GM08714 (cell line): ENCODE data around the gene EXOC3L1.

Experiments
- H3K4me3 ChIP-seq: fragments of 200-500 bp; sonication (Bioruptor generic); 2 replicates; pipeline ENCODE4 v1.5.1; 2014; ENCODE audit warnings: mild to moderate bottlenecking, low read length, inconsistent platforms
- ZNF274 ChIP-seq: IDR thresholded peaks from 2 replicates; pipeline ENCODE4 v1.6.1; 2012; ENCODE audit warnings: mild to moderate bottlenecking, low read depth, low read length

EXOC3L1 gene, protein sequence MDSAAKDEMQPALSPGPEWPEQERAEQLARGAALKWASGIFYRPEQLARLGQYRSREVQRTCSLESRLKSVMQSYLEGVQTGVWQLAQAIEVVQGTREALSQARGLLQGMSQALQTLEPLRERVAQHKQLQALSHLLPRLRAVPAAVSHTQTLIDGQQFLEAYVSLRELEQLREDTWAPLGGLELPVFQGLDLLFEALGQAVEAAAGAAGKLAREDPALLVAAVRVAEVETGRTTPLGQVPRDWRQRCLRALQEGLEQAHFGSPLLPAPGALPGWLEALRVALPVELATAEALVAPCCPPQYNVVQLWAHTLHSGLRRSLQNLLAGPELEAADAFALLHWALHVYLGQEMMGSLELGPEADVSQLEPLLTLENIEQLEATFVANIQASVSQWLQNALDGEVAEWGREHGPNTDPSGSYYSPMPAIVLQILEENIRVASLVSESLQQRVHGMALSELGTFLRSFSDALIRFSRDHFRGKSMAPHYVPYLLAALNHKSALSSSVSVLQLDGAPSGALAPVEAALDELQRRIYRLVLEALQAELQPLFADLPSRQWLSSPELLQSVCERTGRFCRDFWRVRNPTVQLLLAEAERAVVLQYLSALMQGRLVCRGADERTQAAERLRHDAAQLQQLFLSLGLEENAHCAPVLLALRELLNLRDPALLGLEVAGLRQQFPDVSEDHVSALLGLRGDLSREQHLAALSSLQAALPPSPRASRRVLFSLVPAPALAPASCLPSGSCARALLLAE

GRCh38 chr16:67190041-67190440 lies at the start of gene EXOC3L1:
TSS of gene EXOC3L1 (minus strand) at chr16:67190136. CDS start at chr16:67189676, 460 bp downstream.
- H3K4me3 ChIP-seq: no peak within 1 kb of the TSS
- TF ChIP-seq ZNF274: no peak

DNA sequence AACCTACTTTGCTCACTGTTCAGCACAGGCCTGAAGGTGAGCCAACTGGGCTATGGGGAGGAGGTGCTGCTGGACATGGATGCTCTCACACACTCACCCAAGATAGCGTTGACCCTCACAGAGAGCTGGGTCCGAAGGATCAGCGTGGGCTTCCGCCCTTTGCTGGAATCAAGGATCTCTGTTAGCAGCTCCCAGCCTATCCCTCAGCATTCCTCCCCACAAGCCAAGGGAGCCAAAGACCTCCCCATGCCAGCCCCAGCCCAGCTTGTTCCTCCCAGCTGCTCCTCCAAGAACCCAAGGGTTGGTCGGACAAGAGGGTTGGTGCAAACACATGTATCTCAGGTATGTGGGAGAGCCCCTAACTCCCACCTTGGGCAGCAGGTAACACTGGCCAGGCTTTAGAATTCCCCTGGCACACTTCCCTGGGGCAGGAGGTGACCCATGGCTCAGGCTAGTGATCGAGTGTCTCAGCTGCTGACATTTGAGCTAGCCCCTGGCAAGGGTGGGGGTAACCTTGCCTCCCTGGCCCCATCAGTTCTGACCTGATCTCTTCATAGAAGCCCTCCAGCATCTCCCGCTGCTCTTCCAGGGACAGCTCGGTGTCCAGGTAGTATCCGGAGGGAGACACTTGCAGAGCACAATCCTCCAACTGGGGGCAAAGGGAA lies 49.0 kb upstream of the EXOC3L1 start:
- no peak for TF ChIP-seq ZNF274

GRCh38 chr16:67238278-67238575 lies 48.3 kb upstream of the EXOC3L1 start:
- TF ChIP-seq ZNF274: no peak
- H3K4me3 ChIP-seq: no peak overlapping the region

More for the DNA sequence above, 49.0 kb upstream of the EXOC3L1 start:
- no peak overlapping the region for H3K4me3 ChIP-seq

DNA sequence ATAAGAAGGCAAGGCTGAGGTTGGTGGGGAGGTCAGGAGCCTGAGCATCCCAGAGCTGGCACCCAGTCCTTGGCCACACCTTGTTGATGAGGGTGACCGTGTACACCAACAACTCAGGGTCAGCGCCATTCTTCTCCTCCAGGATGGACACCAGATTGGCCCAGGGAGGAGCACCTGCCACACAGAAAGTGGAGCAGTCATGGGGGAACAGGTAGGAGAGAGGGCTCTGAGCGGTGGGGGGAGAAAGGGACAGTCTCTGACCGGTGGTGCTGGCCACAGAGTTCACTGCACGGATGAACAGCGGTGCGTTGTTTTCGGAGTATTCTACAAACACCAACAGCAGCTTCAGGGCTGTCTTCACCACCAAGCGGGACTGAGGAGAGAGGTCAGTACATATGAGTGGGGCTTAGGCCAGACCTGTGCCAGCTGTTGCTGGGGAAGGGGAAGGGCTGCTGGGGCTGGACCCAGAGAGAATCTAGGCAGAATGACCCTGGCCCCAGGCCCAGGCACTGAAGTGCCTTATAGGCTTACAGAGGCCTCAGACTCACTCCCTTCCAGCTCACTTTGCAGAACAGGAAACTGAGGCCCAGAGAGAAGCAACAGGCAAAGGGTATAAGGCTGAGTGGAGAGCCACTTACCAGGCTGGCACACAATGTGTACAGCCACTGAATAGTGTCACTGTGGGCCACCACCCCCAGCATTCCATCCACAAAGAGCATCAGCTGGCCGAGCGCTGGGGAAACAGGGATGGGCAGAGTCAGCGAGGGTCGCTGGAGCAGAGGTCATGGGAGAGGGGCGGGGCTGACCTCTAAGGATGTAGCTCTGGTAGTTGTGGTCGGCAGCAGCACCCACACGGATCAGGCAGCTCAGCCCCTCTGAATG lies 47.7 kb upstream of the EXOC3L1 start:
- TF ChIP-seq ZNF274: no peak
- no peak overlapping the region for H3K4me3 ChIP-seq

GRCh38 chr16:67236563-67237395 lies 46.8 kb upstream of the EXOC3L1 start:
- no peak for TF ChIP-seq ZNF274

GRCh38 chr16:67235816-67236562 lies 46.1 kb upstream of the EXOC3L1 start:
- H3K4me3 ChIP-seq: no peak overlapping the region
- TF ChIP-seq ZNF274: no peak

More at GRCh38 chr16:67236563-67237395, 46.8 kb upstream of the EXOC3L1 start:
- H3K4me3 ChIP-seq: no peak overlapping the region

GRCh38 chr16:67234180-67234597 lies 44.3 kb upstream of the EXOC3L1 start:
- H3K4me3 ChIP-seq: no peak overlapping the region
- no peak for TF ChIP-seq ZNF274

DNA sequence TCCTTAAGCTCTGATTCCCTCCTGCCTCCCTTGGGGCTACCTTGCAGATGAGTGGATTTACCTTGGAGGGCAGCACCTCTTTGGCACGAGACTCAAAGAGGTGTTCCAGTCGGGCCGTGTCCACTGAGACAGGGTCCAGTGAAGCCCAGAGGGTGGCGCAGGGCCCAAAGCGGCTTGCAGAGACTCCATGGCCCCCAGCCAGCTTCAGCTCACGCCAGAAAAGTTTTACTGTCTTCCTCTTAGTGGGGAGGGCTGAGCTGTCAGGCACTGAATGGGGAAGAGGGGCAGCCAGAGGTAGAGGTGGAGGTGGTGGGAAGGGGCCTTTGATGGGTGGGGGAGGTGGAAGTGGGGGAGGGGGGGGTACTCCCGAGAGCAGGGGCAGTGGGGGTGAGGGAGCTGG lies 43.7 kb upstream of the EXOC3L1 start:
- H3K4me3 ChIP-seq: no peak overlapping the region
- TF ChIP-seq ZNF274: no peak

- TF ChIP-seq ZNF274: no peak
- H3K4me3 ChIP-seq: no peak overlapping the region
Observed at GRCh38 chr16:67230809-67231660, 41.1 kb upstream of the EXOC3L1 start.

GRCh38 chr16:67229906-67230808 lies 40.2 kb upstream of the EXOC3L1 start:
- no peak for TF ChIP-seq ZNF274
- H3K4me3 ChIP-seq: no peak overlapping the region
